ENCODE data around the gene CCDC190.

DNA sequence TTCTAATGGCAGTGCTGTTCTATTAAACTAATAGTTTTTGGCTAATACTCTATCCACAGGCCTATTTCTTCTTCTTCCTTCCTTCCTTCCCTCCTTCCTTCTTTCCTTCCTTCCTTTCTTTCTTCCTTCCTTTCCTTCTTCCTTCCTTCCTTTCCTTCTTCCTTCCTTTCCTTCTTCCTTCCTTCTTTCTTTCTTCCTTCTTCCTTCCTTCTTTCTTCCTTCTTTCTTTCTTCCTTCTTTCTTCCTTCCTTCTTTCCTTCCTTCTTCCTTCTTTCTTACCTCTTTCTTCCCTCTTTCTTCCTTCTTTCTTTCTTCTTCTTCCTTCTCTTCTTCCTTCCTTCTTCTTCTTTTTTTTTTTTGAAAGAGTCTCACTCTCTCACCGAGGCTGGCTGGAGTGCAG is 31.7 kb downstream of the CCDC190 start:
- no peak for TF ChIP-seq YY1 (IDR thresholded peaks at IDR 0.05; ENCODE audit: insufficient read depth, insufficient read length)
- TF ChIP-seq ZNF274 (IDR thresholded peaks at IDR 0.05; ENCODE audit: low read depth, low read length): no peak
